HG02798 (cell line): ENCODE results near the gene TRAF6.
A peak's percentile ranks its signal among the peaks of the same experiment; 100 is the strongest.
"Not testable (repeated sequence)": the region's sequence is repeated elsewhere in the genome, so short reads cannot be mapped to it uniquely, and the experiment has no call there.

Source experiments
- ATAC-seq: cut with Tn5 transposase; IDR thresholded peaks from one replicate; pipeline ENCODE4 v1.9.1; 2021; ENCODE audit warnings: mild to moderate bottlenecking; ENCODE audit not compliant: unreplicated experiment, poor library complexity

Gene TRAF6

GRCh38 chr11:36509694-36510593 lies at the start of gene TRAF6:
TSS of gene TRAF6 (minus strand) at chr11:36510272. CDS start at chr11:36501515, 8,757 bp downstream.
- ATAC-seq: peak; percentile 97

GRCh38 chr11:36558571-36559413 lies 48.7 kb upstream of the TRAF6 start:
- ATAC-seq: peak; percentile 91

GRCh38 chr11:36557991-36558390 lies 47.9 kb upstream of the TRAF6 start:
- no peak for ATAC-seq

- not testable (repeated sequence) for ATAC-seq
Observed at GRCh38 chr11:36557390-36557789, 47.3 kb upstream of the TRAF6 start.

GRCh38 chr11:36550385-36551115 lies 40.5 kb upstream of the TRAF6 start:
- ATAC-seq: no peak

GRCh38 chr11:36540998-36541397 lies 30.9 kb upstream of the TRAF6 start:
- peak; percentile 99 for ATAC-seq

- ATAC-seq: no peak
Observed at GRCh38 chr11:36534276-36534840, 24.3 kb upstream of the TRAF6 start.

- no peak for ATAC-seq
Observed at GRCh38 chr11:36532941-36533601, 23.0 kb upstream of the TRAF6 start.

- ATAC-seq: no peak
Observed at GRCh38 chr11:36530840-36531239, 20.8 kb upstream of the TRAF6 start.

GRCh38 chr11:36513965-36514364 lies 3.9 kb upstream of the TRAF6 start:
- no peak for ATAC-seq

- no peak for ATAC-seq
Observed at GRCh38 chr11:36512016-36512415, 1.9 kb upstream of the TRAF6 start.

GRCh38 chr11:36511062-36511461 lies 990 bp upstream of the TRAF6 start:
- ATAC-seq: not testable (repeated sequence)

- no peak for ATAC-seq
Observed at GRCh38 chr11:36510594-36510942, 496 bp upstream of the TRAF6 start.

- no peak for ATAC-seq
Observed at GRCh38 chr11:36509201-36509639, 852 bp downstream of the TRAF6 start.

GRCh38 chr11:36508743-36509142 lies 1.3 kb downstream of the TRAF6 start:
- no peak for ATAC-seq

- ATAC-seq: no peak
Observed at GRCh38 chr11:36507824-36508489, 2.1 kb downstream of the TRAF6 start.

- no peak for ATAC-seq
Observed at GRCh38 chr11:36501236-36501635, 8.8 kb downstream of the TRAF6 start.

- peak; percentile 93 for ATAC-seq
Observed at GRCh38 chr11:36500315-36500721, 9.8 kb downstream of the TRAF6 start.

- ATAC-seq: no peak
Observed at GRCh38 chr11:36499315-36499714, 10.8 kb downstream of the TRAF6 start.
